HepG2 (cell line): ENCODE results near the gene EXOC6B. TPM values are rescaled to one million over a fixed set of nuclear protein-coding genes. Genes with fewer than 3 reads are reported as not detected.

Experiments used
- ATAC-seq: fragments of 200-7000 bp; cut with Tn5 transposase; 3 replicates; pipeline ENCODE4 v1.9.1; 2020; ENCODE audit warnings: mild to moderate bottlenecking, moderate library complexity
- BruUV-seq: library from RNA; stranded (reverse); fragments of 400-500 nt; replicated peaks from 2 replicates; lab custom pipeline; 2021; lab: Mats Ljungman, UMichigan
- CTCF ChIA-PET: fragments of 300-600 bp; formaldehyde crosslinking; extraction: SDS; loops from one replicate; lab custom pipeline; 2021; ENCODE audit warnings: low total read pairs, inconsistent platforms, low intra/inter-chr PET ratio; lab: Yijun Ruan, JAX
- POLR2A ChIA-PET: fragments of 350-600 bp; sonication (Branson Sonifier 250); formaldehyde crosslinking; loops from one replicate; lab custom pipeline; 2020; ENCODE audit warnings: antibody characterized with exemption, inconsistent platforms; lab: Yijun Ruan, JAX
- DNase-seq: peaks from one replicate; pipeline ENCODE4 v3.0.0-alpha.2; 2015; ENCODE audit warnings: low spot score
- FAIRE-seq: peaks from 3 replicates; lab custom pipeline; 2011; peaks lifted over from hg19 to GRCh38; lab: Jason Lieb, UNC
- H2AFZ ChIP-seq: one replicate; pipeline ENCODE4 v1.6.1; 2011; ENCODE audit warnings: low read length, inconsistent platforms
- H3K27ac ChIP-seq: fragments of 300-600 bp; 3 replicates; pipeline ENCODE4 v1.8.0; 2011; ENCODE audit warnings: mixed run types, mild to moderate bottlenecking, mixed read lengths, low read length, inconsistent platforms; ENCODE audit not compliant: insufficient read depth; ENCODE audit errors: extremely low read length
- H3K27me3 ChIP-seq, 2 experiments: fragments of 200-600 bp in 1 of 2; 2 replicates in 1 of 2; 3 replicates in 1 of 2; pipeline versions ENCODE4 v1.6.0 to v1.8.0; 2011; ENCODE audit warnings: low read length in 2 of 2, mild to moderate bottlenecking in 2 of 2, moderate library complexity in 2 of 2, inconsistent platforms in 1 of 2; ENCODE audit not compliant: insufficient read depth in 2 of 2, control insufficient read depth in 1 of 2
- H3K36me3 ChIP-seq, 2 experiments: fragments of 200-600 bp in 1 of 2; replicated peaks in 1 of 2; 2 replicates in 1 of 2; 3 replicates in 1 of 2; pipeline versions ENCODE4 v1.5.1 to v1.8.0; 2011; ENCODE audit warnings: low read length in 2 of 2, inconsistent platforms in 1 of 2; ENCODE audit not compliant: insufficient read depth in 2 of 2, control insufficient read depth in 1 of 2
- H3K4me1 ChIP-seq: 2 replicates; pipeline ENCODE4 v1.5.1; 2012; ENCODE audit warnings: low read length, inconsistent platforms; ENCODE audit not compliant: insufficient read depth
- H3K4me2 ChIP-seq: 2 replicates; pipeline ENCODE4 v1.6.0; 2011; ENCODE audit warnings: low read depth, low read length, inconsistent platforms
- H3K4me3 ChIP-seq, 3 experiments: fragments of 200-600 bp in 1 of 3; sonication (generic), shearing (Covaris generic) in 1 of 3; replicated peaks in 1 of 3; 2 replicates each; pipeline ENCODE4 v1.5.1; 2011 to 2016; ENCODE audit warnings: low read length in 3 of 3, inconsistent platforms in 2 of 3, low read depth in 2 of 3, mild to moderate bottlenecking in 2 of 3, control low read depth in 1 of 3, mixed read lengths in 1 of 3; ENCODE audit not compliant: insufficient read depth in 1 of 3
- H3K79me2 ChIP-seq: one replicate; pipeline ENCODE4 v1.6.1; 2011; ENCODE audit warnings: low read length, inconsistent platforms; ENCODE audit not compliant: insufficient read depth
- H3K9ac ChIP-seq: 2 replicates; pipeline ENCODE4 v1.6.0; 2011; ENCODE audit warnings: mild to moderate bottlenecking, low read depth, low read length, inconsistent platforms; ENCODE audit not compliant: insufficient read depth
- H3K9me3 ChIP-seq: 2 replicates; pipeline ENCODE4 v1.5.1; 2012; ENCODE audit warnings: mild to moderate bottlenecking, low read length
- H4K20me1 ChIP-seq: 2 replicates; pipeline ENCODE4 v1.6.0; 2011; ENCODE audit warnings: inconsistent platforms, mild to moderate bottlenecking, low read length, moderate library complexity; ENCODE audit not compliant: insufficient read depth
- ASH2L ChIP-seq: fragments of 300-600, 200-600 bp; sonication (generic); IDR thresholded peaks from 2 replicates; pipeline ENCODE4 v1.7.0; 2017; ENCODE audit warnings: low read depth, mild to moderate bottlenecking, moderate library complexity, mixed read lengths, low read length; ENCODE audit not compliant: insufficient read length
- ELF3 ChIP-seq: IDR thresholded peaks from 2 replicates; pipeline ENCODE4 v1.6.1; 2016; ENCODE audit warnings: missing genetic modification reagents, missing compliant biosample characterization
- SRSF9 ChIP-seq: fragments of 200-400 bp; formaldehyde crosslinking; IDR thresholded peaks from 2 replicates; pipeline ENCODE4 v1.6.1; 2018; ENCODE audit warnings: borderline replicate concordance, mild to moderate bottlenecking, low read depth, low read length; ENCODE audit not compliant: insufficient read depth, poor library complexity, severe bottlenecking
- YY1 ChIP-seq: IDR thresholded peaks from 2 replicates; pipeline ENCODE4 v1.6.1; 2011; ENCODE audit warnings: low read length, low read depth, moderate library complexity, mild to moderate bottlenecking; ENCODE audit not compliant: insufficient read depth, insufficient replicate concordance
- ZNF577 ChIP-seq: sonication (generic); formaldehyde crosslinking; IDR thresholded peaks from 2 replicates; pipeline ENCODE4 v1.4.0; 2020; ENCODE audit warnings: mild to moderate bottlenecking, low read depth, missing genetic modification reagents, borderline replicate concordance
- ZNF615 ChIP-seq: sonication (generic); formaldehyde crosslinking; IDR thresholded peaks from 2 replicates; pipeline ENCODE4 v1.5.0; 2020; ENCODE audit warnings: mild to moderate bottlenecking, missing genetic modification reagents, borderline replicate concordance
- ZNF678 ChIP-seq: sonication (generic); formaldehyde crosslinking; IDR thresholded peaks from 2 replicates; pipeline ENCODE4 v1.4.0; 2020; ENCODE audit warnings: mild to moderate bottlenecking, missing genetic modification reagents
- ZNF761 ChIP-seq: sonication (generic); formaldehyde crosslinking; conservative IDR thresholded peaks from 2 replicates; pipeline ENCODE4 v1.4.0; 2020; ENCODE audit warnings: mild to moderate bottlenecking, missing genetic modification reagents
- WGBS: methylation state at CpG from one replicate; pipeline ENCODE4 v1.1.6; 2017; ENCODE audit warnings: low lambda C conversion rate; 5-methylcytosine and 5-hydroxymethylcytosine counted together
- in situ Hi-C: cut with HindIII; loops from 2 replicates; pipeline ENCODE4 v1.10.0; 2017; ENCODE audit warnings: low pct_unique_long_range_greater_than_20kb; ENCODE audit not compliant: extremely low pct_ligation_motif_present
- intact Hi-C: fragments of 100-400 bp; cut with micrococcal nuclease; formaldehyde crosslinking; loops from one replicate; pipeline ENCODE4 v1.10.0; 2022; ENCODE audit not compliant: unreplicated experiment
- polyA plus RNA-seq, 8 experiments: library from polyadenylated mRNA; depleted of rRNA in 3 of 8; stranded (reverse) in 7 of 8; unstranded in 1 of 8; fragments of >200 nt; fragmentation: Illumina TruSeq in 4 of 8; extraction: Trizol in 4 of 8; gene quantifications; 2 replicates each; pipeline versions ENCODE4 v1.2.1 to v1.2.3, GENCODE V29; 2011 to 2016; ENCODE audit warnings: low read depth in 4 of 8, missing spikeins in 1 of 8, mixed read lengths in 1 of 8; ENCODE audit not compliant: insufficient read depth in 1 of 8
- total RNA-seq, 5 experiments: library from RNA; depleted of rRNA; stranded (reverse); fragments of >200 nt; fragmentation: Illumina TruSeq; extraction: Trizol; gene quantifications; 2 replicates each; pipeline ENCODE4 v1.2.3, GENCODE V29; 2016; ENCODE audit warnings: low read depth in 1 of 5
- TF ChIP-seq, protein P1 (sequence below): sonication (generic); formaldehyde crosslinking; IDR thresholded peaks from 2 replicates; pipeline ENCODE4 v1.5.0; 2020; ENCODE audit warnings: mild to moderate bottlenecking, missing genetic modification reagents
- TF ChIP-seq, protein P2 (sequence below): sonication (generic); formaldehyde crosslinking; IDR thresholded peaks from 2 replicates; pipeline ENCODE4 v1.4.0; 2020; ENCODE audit warnings: mild to moderate bottlenecking, missing genetic modification reagents

Gene EXOC6B
- total and polyA plus RNA-seq, 2 of the 13 experiments (the other 11 are each of a cell fraction or from before 2014, with no cell fraction given), result 9.1 to 15.9 TPM

- no peak for TF ChIP-seq YY1
These were observed 552.4 kb downstream of the EXOC6B start (continued) for GRCh38 chr2:72273384-72273783.

DNA sequence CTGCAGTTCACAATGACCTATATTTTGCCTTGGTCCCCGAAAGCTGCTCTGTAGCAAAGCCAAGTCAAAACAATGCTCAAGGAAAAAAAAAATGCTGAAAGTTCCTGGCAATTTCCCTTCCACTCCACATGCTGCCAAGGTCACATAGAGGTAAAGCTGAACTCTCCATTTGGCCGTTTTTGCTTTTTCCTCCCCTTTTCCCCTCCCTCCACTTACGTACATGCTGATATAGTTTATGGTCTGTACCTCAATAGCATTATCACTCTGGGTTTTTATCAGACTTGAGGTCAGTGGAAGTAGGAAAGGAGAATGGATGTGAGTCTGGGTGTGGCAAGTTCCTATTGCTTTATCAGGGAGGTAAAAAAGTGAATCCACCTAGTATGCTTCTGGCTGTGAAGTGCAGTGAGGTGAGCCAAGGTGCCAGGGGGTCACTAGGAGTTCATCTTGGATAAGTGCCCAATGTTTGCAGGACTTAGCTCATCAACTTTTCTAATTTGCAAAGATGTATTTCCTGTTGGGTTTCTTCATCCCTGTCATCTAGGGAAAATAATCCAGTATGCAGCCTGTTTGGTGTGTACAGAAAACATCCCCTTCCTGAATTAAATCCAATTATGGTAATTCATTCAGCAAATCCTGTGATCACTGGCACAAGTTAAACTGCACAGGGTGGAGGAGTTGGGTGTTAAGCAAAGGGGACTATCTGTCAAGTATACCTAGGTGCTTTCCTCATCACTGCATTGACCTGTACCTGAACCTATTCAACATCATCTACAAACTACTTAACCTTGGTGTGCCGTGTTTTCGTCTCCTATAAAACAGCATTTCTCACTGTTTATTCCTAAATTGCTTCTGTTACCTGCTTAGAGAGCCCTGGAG lies 553.8 kb downstream of the EXOC6B start:
- intact Hi-C loops (no loop called here), in situ Hi-C loops (no loop called here)
- H3K4me1 ChIP-seq, result 0 out of 2 replicates have a peak, but pooled peaks cover 9% of the 10 kb centered on the region
- H3K27ac ChIP-seq, result no peak overlapping the region
- ATAC-seq, result no peak
- no peaks in the 10 kb centered on the region for H3K27me3 ChIP-seq
- H3K9ac ChIP-seq, result no peak overlapping the region
- no peaks in the 10 kb centered on the region for H4K20me1 ChIP-seq
- H2AFZ ChIP-seq, result no peak overlapping the region
- H3K9me3 ChIP-seq, result no peaks in the 10 kb centered on the region
- TF ChIP-seq SRSF9, result no peak
- no peak for TF ChIP-seq ZNF678 (CRISPR knock-in tag)
- TF ChIP-seq, all 625 proteins: peak for 0
- DNase-seq, result no peak
- FAIRE-seq, result no peak
- 73% methylated on average over 5 of the region's 5 CpGs for WGBS
- Histone ChIP-seq H3K4me2 (no peak overlapping the region), H3K79me2 (no peaks in the 10 kb centered on the region), H3K36me3 (no peaks in the 10 kb centered on the region), H3K4me3 (no peak overlapping the region)
- BruUV-seq, result no TSS peak
- CTCF ChIA-PET, result no interaction called here
- POLR2A ChIA-PET, result no interaction called here

DNA sequence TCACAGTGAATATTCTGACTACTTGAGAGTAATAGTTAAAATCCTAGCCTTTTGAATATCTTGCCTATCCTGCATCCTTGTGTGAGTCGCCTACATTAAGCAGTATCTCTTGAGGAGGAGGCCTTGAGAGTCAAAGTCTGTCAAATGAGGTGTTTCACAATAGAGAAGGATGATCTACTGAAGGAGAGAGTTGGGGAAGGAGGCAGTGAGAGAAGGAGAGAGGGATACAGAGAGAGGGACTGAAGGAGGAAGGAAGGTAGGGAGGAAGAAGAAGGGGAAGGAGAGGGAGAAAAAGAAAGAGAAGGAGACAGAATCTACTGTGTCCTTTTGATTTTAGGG lies 554.6 kb downstream of the EXOC6B start:
- no peaks in the 10 kb centered on the region for H3K27me3 ChIP-seq
- no peak overlapping the region for H3K4me3 ChIP-seq
- no peaks in the 10 kb centered on the region for H3K36me3 ChIP-seq
- no peaks in the 10 kb centered on the region for H3K79me2 ChIP-seq
- CTCF ChIA-PET, result no interaction called here
- intact Hi-C loops (no loop called here), in situ Hi-C loops (no loop called here)
- no peak overlapping the region for H3K4me2 ChIP-seq
- H3K9ac ChIP-seq, result no peak overlapping the region
- no peak for DNase-seq
- H2AFZ ChIP-seq, result no peak overlapping the region
- no TSS peak for BruUV-seq
- no peaks in the 10 kb centered on the region for H4K20me1 ChIP-seq
- H3K27ac ChIP-seq, result no peak overlapping the region
- no peaks in the 10 kb centered on the region for H3K9me3 ChIP-seq
- no peak for ATAC-seq
- WGBS, result 51% methylated on average over 1 of the region's 1 CpG
- H3K4me1 ChIP-seq, result 0 out of 2 replicates have a peak, but pooled peaks cover 9% of the 10 kb centered on the region
- FAIRE-seq, result no peak
- POLR2A ChIA-PET, result no interaction called here
- TF ChIP-seq ZNF615 (CRISPR knock-in tag) (no peak), ASH2L (no peak), ELF3 (no peak), ZNF761 (CRISPR knock-in tag) (no peak), ZNF577 (CRISPR knock-in tag) (no peak)
- TF ChIP-seq, protein P1, sequence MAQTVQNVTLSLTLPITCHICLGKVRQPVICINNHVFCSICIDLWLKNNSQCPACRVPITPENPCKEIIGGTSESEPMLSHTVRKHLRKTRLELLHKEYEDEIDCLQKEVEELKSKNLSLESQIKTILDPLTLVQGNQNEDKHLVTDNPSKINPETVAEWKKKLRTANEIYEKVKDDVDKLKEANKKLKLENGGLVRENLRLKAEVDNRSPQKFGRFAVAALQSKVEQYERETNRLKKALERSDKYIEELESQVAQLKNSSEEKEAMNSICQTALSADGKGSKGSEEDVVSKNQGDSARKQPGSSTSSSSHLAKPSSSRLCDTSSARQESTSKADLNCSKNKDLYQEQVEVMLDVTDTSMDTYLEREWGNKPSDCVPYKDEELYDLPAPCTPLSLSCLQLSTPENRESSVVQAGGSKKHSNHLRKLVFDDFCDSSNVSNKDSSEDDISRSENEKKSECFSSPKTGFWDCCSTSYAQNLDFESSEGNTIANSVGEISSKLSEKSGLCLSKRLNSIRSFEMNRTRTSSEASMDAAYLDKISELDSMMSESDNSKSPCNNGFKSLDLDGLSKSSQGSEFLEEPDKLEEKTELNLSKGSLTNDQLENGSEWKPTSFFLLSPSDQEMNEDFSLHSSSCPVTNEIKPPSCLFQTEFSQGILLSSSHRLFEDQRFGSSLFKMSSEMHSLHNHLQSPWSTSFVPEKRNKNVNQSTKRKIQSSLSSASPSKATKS (CRISPR knock-in tag), result no peak
- TF ChIP-seq, protein P2, sequence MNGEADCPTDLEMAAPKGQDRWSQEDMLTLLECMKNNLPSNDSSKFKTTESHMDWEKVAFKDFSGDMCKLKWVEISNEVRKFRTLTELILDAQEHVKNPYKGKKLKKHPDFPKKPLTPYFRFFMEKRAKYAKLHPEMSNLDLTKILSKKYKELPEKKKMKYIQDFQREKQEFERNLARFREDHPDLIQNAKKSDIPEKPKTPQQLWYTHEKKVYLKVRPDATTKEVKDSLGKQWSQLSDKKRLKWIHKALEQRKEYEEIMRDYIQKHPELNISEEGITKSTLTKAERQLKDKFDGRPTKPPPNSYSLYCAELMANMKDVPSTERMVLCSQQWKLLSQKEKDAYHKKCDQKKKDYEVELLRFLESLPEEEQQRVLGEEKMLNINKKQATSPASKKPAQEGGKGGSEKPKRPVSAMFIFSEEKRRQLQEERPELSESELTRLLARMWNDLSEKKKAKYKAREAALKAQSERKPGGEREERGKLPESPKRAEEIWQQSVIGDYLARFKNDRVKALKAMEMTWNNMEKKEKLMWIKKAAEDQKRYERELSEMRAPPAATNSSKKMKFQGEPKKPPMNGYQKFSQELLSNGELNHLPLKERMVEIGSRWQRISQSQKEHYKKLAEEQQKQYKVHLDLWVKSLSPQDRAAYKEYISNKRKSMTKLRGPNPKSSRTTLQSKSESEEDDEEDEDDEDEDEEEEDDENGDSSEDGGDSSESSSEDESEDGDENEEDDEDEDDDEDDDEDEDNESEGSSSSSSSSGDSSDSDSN (CRISPR knock-in tag), result no peak
